Activated CD8-positive, alpha-beta memory T cell treated with anti-CD3 and anti-CD28 coated beads, Interleukin-2, amount 50 U/mL, for 1 hour (primary cell): ENCODE results near the gene BEND6.

Experiments
- DNase-seq: peaks from one replicate; pipeline ENCODE4 v3.0.0-alpha.2; 2020; ENCODE audit errors: extremely low read depth

The BEND6 gene

DNA sequence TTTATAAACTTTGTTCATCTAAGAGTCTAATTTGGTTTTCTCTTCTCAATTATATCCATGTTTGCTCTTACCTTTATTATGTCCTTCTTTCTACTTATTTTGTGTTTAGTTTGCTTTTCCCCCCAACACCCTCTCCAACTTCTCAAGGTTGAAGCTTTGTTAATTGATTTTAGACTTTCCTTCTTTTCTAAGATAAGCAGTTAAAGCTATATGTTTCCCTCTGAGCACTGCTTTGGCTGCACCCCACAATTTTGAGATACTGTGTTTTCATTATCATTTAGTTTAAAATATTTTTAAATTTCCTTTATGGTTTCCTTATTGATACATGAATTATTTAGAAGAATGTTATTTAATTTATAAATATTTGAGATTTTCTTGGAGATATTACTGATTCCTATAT lies 13.9 kb upstream of the BEND6 start:
- no peak for DNase-seq

DNA sequence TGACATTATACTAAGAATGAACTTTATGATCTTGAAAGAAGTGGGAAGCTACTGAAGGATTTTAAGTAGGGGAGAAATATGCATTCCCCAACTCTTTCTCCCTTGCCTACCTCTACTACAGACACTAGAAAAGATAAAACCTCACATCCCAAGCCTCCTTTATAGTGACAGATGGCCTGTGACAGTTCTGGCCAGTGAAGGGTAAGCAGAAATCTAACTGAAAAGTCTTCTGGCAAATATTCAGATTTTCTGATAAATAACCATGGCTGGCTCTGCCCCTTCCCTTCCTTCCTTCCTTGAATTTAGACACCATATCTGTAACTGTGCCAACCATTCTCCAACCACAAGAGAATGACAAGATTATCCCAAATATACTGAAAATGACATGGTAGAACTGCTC lies 10.2 kb upstream of the BEND6 start:
- no peak for DNase-seq

DNA sequence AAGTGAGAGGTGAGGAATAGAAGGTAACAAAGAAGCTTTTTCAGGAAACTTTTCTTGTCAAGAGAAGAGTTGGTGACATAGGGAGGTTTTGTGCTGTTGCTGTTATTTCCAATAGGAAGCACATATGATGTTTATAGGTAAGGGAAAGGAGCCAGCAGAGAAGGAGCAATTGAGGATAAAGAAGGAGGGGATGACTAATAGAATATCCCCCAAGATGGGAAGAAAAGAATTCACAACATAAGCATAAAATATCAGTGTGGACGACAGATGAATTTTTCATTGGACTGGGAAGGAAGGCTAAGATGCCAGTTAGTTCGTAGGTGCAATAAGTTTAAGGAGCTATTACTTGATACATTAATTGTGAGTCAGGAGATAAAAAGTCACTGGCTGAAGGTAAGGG lies 8.5 kb upstream of the BEND6 start:
- no peak for DNase-seq

DNA sequence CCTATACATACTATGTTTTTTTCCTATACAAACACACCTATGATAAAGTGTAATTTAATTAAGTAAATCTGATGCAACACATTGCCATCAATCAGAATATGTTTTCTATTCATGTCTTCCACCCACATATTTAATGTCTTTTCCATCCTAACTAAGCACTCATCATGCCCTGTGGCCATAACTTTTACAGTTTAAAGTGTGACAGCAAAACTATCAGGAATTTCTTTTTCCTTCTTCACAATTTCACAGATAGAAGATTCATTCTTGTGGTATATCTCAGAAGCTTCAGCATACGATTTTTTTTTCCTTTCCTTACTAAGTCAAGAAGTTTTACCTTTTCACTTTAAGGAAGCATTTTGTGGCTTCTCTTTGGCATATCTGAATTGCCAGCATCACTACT lies 7.0 kb upstream of the BEND6 start:
- no peak for DNase-seq

DNA sequence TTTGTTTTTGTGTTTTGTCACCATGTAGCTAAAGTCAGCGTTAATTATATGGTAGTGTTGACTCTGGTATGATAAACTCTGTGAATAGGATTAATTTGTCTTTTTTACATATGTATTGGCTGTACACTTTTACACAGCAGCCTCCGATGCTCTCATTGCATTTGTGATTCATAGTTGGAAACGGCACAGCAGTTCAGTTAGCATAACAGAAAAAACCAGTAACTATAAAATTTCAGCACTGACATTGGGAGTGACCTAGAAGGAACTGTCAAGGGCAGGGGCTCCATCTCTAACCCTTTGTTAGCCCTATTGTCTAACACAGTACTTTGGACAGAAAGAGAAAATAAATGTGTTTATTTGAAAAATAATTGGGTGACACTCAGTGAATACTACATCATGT lies 5.6 kb upstream of the BEND6 start:
- DNase-seq = no peak

DNA sequence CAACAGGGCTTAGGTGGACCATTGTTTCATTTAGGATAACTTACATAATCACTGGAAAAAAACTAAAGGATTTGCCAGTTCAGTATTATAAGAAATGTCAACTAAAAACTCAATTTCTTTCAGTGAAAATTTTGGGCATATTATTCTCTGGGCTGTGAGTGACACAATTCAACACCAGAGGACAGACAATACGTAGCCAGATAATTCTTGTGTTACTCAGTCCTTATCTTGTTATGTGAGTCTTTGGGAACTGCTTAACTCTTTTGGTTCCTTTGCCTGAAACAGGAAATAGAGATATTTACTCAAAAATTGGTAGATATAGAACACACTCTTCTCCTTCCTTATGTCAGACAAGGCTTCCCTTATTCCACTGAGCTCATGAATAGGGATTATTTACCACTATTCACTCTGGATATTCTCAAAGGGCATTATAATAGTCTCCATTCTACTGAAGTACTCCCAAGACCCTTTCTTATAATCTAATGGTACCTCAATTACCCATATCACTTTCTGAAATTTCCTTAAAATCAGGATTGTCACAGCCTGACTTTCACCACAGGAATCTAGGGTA lies 4.9 kb upstream of the BEND6 start:
- DNase-seq = no peak

DNA sequence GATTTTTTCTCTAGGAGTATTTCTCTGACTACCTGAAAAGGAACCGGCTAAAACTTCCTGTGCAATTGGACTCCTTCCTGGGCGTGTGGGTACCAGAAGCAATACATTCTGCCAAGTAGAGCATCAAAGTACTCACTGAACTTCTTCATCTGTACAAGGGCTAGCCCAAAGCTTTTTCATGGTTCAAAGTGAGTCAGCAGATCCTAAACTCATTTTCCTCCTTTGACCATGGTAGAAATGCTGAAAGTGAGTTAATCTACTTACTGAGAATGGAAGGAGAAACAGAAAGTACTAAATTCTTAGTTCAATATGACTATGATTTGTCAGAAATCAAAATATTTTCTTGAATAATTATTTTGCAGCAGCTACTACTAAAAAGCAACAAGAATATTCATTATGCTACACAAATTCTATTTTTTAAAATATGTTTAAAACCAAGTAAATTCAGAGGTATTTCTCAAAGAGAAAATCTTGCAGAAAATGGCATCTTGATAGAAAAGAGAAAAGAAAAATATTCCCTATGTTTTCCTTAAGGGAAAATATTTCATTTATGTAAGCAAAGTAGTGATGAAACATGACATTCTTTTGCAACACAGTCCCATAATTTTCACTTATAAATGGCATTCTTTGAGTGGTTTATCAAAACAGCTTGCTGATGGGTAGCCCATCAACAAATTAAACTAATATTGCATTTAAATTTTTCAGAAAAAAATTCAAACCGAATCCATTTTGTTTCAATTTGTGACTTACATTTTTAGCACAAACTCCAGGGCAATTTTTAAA lies 3.7 kb upstream of the BEND6 start:
- DNase-seq = no peak

DNA sequence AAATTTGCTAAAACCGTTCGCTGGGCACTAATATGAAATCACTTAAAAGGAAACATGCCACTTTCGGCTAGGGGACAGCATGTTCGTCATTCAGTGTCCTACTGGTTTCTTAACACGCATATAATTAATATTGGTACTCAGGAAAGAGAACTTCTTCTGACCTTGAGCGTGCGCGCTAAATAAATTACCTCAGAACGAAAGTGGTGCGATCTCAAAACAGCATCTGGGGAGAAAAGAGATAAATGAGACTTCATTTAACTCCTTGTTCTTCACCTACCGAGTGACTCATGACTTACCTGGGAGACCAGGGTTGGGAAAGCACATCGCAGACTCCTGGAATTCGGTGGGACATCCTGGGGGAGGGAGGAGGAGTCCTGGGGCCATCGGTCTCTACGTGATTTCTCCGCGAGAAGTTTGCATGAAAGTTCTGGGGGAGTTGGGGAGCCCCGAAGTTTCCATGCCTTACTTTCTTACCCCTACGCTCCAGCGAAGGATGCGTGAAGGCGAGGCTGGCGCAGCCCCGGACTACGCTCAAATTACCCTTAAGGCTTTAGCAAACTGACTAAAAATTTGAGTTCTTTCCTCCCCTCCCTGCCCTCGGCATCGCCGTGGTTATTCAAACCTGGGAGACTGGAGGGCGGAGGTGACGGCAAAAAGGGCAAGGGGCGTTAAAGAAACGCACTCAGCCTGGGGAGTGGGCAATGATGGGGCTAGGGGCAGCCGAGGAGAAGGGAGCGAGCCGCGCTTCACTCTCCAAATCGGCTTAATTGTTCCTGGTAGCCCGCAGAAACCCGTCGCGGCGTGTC lies 1.1 kb upstream of the BEND6 start:
- no peak for DNase-seq

DNA sequence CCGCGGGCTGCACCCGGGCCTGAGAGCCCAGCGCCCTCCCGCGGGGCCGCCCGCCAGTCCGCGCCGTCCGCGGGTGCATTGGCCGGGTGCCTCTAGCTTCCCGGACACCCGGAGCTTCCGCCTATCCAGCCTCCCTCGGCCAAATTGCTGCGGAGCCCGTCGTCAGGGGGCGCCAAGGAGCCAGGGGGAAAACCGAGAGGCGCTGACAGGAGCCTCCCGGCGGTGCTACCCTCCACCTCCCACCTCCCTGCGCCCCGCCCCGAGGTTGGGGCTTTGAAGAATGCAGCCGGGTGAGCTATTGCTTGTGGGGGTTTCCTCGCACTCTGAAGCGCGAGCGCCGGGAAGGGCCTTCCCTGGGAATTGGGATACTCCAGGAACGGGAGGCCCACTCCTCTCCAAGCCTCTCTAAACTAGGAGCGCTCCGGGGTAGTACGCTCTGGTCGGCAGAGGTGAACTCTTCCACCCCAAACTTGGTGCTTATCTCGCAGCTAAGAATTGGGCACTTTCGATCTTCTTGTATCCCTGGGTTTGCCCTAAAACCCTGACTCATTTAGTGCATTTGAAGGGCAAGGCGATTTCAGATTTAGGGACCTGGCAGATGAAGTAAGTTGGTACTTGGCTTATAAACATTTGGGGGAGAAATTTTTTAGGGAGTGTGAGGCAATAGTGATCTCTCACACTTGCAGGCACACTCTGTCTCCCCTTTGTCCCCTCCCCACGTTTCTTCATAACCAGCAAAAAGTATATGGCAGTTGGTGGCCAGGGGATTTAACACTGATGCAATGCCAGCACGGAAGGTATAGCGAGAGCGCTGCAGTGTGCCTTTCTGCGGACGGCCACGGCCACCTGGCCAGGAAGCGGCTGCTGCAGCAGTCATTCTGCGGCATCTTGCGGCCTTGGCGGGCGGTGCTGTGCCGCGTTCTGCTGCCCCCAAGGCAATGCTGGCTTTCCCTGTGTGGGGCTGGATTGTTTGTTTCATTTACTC lies 556 bp downstream of the BEND6 start:
- no peak for DNase-seq

DNA sequence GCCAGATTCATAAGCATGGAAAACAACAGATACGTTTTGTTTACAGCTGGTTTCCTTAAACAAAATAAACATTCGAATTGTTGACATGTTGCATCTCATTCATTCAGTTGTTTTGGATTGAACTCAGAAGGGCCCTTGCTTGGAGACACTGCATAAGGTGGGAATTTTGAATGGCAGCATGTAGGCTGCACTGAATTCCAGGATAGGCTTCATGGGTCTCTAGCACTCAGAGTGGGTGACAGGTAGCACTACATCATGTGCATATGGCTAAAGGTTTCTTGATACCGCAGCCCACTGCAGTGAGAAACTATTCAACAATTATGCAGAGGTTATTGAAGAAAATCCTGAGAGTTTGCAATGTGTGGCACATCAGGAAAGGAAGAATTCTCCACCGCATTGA lies 1.6 kb downstream of the BEND6 start:
- no peak for DNase-seq

DNA sequence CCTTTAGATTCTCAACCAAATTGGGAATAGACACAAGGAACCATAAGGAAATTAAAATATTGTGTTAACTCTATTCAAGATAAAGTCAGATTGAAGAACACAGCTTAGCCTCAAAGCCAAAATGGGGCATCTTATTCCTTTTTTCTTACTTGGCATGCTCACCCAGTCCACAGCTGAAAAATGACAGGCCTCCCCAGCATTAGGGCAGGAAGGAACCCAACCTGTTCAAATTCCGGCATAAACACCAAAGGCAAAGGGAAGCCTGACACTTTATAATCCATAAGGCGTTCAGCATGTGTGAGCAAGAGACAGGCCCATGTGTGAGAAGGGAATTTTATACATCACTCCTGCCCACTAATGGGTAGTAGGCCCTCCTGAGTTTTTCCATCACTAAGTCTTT lies 2.9 kb downstream of the BEND6 start:
- no peak for DNase-seq

DNA sequence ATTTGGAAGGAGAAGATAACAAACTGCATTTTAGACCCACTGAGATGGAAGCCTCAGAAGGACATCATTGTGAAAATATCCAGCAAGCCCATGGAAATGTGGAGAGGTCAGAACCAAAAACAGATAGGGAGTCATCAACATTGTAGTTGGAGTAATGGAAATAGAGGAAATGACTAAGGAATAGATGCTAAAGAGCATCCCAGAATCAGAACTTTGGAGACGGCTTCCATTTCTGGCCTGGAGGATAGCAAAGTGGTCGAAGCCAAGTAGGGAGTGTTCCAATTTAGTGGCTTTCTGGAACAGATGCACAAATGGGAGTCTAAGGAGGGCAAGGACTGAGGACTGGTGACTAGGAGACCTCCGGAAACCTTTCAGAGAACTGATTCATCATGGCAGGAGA lies 3.6 kb downstream of the BEND6 start:
- DNase-seq = no peak

DNA sequence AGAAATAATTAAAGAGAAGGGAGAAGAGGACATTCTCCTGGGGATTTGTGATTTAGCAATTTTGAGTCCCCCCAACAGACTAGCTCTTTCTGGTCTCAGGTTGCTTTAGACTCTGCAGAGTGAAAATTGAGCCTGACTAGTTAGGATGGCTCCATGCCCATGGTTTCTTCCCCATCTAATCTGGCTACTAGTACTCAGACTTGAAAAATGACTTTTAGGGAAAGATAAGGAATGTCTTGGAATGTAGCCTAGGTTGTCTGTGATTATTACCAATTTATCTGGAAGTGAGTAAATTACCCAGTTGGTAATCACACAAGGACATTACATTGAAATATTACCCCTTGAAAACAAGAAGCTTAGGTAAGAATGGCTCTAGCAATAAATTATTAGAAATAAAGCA lies 4.2 kb downstream of the BEND6 start:
- DNase-seq = no peak

DNA sequence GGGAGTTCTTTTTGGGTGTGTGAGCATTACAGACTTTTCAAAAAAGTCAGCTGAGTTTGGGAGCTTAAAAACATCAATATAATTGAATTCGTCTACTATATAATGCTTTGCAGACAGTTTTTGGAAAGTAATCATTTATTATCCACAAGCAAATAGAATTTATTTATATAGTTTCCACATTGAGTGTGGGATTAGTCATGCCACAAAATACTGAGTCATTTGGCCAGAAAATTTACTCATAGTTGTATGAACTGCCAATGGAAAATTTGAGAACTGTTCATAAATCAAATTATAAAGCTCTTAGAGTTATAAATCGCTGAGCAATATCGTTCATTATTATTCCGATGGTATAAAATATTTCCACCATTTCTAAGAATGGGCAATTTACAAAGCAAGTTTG lies 5.0 kb downstream of the BEND6 start:
- no peak for DNase-seq

DNA sequence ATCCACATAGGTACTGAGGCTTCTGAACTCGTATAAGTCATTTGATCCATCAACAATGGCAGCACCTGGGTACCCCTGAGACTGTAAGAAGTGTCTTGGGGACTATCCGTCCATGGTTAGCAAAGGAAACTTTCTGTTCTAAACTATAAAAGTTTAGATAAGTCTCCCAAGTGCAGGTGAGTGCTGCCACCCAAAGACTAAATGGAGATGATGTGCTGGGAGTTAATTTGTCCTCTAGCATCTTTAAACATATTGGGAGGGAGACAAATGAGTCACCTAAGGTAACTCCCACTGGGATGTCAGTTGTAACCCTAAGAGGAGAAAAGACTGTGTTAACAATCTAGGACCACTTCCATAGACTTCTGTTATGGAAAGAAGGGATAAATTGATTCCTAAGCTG lies 6.2 kb downstream of the BEND6 start:
- no peak for DNase-seq

DNA sequence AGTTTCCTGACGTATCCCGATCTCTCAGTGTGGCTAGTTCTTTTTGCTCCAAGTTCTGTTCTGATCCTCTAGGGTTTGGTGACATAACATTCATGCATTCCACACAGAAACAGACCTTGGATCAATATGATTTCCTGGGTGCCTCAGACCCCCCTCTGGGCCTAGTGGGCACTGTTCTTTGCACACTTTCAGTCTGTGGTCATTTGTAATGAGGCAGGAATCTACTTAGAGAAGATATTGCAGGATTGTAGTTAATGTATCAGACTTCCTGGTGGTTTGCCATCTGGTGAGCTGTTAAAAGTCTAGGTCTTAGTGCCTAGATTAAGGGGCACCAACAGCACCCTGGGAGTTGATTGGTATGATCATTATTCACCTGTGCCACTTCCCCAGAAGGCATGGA lies 7.5 kb downstream of the BEND6 start:
- no peak for DNase-seq

DNA sequence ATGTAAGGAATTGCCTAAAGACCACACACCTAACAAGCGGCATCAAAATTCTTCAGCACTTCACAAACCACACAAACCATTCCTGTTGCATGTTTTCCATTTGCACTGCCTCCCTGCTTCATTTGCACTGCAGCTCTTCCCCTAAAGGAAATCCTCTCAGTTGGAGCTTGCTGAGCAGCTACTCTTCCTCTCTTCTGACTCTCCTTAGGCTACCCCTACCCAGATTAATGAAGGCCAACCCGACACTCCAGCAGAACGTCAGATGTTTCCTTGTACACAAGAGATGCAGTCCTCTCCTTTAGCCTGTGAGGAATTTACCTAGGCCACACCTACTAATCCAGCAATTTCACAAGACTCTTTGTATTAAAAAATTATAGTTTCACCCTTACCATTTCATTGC lies 8.1 kb downstream of the BEND6 start:
- no peak for DNase-seq

DNA sequence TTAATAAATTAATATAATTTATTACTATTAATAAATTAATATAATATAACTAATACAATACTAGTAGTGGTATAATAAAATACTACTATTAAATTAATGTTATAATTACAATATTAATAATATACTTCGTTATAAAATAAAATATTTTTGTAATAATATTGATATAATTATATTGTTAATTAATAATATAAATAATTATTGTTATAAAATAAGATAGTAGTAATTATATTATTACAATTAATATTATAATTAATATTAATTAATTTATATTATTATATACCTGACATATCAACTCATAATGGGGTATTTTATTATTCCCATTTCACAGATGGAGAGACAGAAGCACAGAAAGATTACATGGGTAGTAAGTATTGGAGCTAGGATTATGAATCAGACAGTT lies 8.9 kb downstream of the BEND6 start:
- no peak for DNase-seq

DNA sequence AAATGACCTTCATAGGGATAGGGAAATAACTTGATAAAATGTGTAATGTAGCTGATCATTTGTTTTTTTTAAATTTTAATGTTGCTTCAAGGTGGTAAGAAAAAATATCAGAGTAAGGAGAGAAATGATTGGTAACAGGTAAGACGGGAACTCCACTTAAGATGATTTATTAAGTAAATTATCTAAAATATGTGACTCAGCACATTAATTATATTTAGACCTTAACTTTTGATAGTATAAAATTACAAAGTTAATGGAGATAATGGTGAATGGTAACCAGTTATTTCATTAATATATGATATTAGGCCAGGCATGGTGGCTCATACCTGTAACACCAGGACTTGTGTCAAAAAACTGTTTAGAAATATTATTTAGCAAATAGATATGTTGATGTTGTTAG lies 10.2 kb downstream of the BEND6 start:
- DNase-seq = no peak

DNA sequence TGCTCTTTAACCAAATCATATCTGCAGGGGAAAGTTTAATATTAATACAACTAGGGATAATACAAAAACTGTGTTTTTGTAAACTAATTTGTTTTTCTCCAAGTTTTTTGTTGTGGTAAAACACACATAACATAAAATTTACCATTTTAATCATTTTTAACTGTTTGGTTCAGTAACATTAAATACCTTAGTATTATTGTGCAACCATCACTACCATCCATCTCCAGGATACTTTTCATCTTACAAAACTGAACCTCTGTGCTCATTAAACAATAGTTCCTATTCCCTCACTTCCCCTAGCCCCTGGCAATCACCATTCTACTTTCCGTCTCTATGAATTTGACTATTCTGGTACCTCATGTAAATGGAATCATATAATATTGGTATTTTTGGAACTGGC lies 15.9 kb downstream of the BEND6 start:
- DNase-seq = no peak

DNA sequence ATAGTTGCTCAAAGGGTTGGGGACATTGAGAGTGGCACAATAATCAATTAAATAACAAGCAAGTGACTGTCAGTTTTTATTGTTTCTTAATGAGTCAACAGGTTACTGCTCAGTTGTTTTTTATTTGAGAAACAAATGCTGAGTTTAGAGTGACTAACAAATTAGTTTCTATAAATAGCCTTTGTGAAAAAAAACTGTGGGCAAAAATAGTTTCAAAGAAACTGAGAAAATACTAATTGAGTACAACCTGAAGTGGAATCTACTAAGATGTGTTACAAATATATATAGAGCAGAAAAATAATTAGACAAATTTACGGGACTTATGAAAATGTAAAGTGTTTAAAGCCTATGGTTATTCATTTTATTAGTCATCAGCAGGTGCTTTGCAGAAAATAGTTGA lies 22.3 kb downstream of the BEND6 start:
- DNase-seq = no peak

DNA sequence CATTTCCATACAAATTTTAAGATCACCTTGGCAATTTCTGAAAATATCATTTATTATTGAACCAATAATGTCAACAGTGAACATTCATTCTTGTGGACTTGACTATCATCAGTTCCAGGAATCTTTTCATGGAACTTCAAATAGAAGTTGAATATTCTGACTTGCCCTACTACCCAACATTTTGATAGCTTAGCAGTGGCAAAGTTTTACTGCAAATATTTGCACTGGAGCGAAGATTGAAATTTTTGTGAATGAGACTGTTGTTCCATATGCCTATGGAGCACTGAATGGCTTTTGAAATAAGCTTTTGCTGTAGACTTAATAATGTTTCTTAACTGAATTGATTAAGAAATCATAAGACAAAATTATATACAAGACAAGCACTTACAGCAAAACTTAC lies 23.6 kb downstream of the BEND6 start:
- no peak for DNase-seq
